Activated T-helper 1 cell treated with anti-CD3 and anti-CD28 coated beads, Interleukin-2, amount 50 U/mL, for 16 hours (primary cell): ENCODE results near the gene TPBGL.
"Not testable (repeated sequence)": the region's sequence is repeated elsewhere in the genome, so short reads cannot be mapped to it uniquely, and the experiment has no call there.

ENCODE experiments used
- DNase-seq, 2 donors: peaks; one replicate each; pipeline ENCODE4 v3.0.0-alpha.2; 2020; ENCODE audit warnings: low read depth in 1 of 2, low spot score in 1 of 2

Gene TPBGL

DNA sequence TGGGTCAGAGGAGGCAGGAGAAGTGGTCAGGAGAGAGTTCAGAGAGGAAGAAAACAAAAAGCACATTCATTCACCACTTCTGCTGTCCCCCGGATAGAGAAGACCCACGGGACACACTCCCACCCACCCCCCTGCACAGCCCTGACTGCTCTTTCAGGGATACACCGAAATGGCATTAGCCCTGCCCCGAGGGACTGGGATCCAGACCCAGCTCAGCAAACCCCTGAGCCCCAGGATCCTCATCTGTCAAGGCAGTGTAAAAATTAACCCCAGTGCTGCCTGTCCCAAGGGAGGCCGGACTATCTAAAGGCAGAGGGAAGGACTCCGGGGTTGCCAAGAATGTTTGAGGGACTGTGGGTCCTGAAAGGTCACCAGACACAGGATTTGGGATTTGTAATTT is 31.2 kb downstream of the TPBGL start:
- no peak for DNase-seq

DNA sequence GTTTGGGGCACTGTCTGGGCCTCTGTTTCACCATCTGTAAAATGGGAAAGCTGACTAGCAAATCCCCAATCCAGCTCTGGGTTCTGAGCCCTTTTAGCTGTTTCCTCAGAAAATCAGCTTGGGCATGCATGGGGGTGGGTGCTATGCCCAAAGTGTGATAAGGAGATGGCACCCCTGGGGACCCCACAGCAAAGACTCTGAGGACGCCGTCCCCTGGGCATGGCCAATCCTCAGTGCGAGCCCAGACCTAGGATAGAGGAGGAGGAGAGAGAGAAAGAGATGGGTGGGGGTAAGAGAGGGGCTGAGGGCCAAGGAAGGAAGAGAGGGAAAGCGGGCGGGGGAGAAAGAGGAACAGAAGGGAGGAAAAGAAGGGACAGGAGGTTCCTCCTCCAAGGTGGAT is 31.8 kb downstream of the TPBGL start:
- DNase-seq, result no peak

DNA sequence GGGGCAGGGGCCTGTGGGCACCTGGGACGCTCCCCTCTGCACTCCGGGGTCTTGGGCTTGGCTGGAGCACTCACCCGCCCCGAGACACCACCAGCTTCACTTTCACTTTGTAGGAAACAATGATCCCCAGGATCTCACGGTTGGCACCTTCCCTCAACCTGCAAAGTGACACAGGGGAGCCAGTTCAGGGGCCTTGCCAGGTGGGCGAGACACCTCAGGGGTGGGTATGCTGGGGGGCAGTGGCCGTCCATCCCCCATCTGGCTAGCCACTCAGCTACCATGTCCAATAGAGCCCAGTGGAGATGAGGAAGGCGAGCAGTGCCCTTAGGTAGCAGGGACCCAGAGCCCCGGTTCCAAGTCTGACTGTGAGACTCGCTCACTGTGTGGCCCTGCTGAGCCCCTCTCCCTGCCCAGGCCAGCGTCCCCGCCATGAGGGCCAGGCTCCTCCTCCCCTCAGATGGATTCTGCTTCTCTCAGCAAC is 32.3 kb downstream of the TPBGL start:
- no peak for DNase-seq

DNA sequence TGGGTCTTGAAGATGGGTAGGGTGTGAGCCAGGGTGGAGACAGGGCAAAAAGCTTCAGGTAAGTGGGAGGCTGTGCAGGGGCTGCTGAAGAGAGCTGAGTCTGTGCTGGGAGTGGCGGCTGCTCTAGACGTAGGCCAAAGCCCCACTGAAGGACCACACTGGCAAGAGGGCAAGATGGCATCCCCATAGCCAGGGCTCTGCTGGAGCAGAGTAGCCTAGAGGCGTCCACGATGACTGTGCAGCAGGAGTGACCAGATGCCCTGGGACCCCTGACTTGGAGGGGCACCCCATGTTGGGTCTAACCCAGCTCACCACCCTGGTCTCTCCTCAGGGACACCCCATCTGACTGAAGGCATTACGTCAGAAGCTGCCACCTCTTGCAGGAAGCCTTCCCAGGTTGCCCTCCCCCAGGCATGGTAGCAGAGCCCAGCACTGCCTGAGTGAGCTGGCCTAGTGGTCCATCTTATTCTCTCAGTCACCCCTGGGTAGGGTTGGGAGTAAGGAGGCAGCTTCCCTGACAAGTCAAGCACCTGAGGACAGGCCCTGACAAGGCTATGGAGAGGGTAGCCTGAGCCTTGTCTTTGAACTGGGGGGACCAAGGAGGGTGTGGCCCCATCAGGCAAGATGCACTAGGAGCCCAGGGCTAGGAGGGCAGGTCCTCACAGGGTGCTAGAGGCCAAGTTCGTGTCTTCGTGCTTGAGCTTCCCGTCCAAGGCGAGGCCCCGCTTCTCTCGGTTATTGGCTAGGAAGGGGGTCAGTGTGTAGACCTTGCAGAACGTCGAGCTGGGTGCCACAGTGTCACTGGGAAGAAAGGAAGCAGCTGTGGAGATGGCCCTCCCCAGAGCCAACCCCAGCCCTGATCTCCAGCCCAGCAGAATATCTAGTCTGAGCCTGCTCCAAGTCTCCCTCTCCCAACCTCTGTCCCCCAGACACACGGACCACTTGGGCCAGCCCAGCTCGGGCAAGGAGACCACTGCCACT is 33.1 kb downstream of the TPBGL start:
- no peak for DNase-seq

DNA sequence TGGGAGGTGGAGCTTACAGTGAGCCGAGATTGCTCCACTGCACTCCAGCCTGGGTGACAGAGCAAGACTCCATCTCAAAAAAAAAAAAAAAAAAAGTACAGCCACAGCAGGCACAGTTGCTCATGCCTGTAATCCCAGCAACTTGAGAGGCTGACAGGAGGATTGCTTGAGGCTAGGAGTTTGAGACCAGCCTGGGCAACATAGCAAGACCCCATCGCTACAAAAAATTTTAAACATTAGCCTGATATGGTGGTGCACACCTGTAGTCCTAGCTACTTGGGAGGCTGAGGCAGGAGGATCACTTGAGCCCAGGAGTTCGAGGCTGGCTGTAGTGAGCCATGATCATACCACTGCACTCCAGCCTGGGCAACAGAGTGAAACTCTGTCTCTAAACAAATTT is 34.1 kb downstream of the TPBGL start:
- DNase-seq, result not testable (repeated sequence)

DNA sequence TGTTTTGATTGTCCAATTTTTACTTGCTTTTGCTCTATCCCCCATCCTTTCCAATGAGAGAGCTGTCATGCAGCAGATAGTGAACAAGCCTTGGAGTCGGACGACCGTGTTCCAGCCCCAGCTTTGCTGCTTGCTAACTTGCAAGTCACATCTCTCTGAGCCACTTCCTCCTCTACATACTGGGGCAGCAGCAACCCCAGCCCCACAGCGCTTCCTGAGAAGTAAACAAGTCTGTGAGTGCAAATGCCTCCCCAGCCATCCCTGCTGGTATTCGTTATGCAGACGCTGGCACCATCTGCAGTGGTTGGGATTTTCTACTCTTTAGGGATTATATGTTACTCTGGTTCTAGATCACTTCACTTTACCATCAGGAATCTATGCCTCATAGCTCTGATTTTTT is 35.0 kb downstream of the TPBGL start:
- peak; percentile 42 to 61 for DNase-seq

DNA sequence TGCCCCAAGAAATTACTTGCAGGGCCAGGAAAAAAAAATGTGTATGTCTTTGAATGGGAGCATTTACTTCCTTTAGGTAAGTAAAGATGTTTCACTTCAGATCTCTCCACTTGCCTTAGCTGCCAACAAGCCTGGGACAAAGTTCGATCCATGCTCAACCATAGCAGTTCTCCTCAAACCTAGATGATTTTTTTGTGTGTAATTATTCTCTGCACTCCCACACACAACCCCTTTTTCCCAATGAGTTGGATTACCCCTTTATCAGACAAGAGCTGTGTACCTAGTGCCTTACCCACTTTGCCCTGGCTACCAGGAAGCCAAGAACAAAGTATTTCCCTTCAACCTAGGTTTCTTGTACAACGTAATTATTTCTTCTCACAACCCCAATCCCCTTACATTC is 35.6 kb downstream of the TPBGL start:
- no peak for DNase-seq

DNA sequence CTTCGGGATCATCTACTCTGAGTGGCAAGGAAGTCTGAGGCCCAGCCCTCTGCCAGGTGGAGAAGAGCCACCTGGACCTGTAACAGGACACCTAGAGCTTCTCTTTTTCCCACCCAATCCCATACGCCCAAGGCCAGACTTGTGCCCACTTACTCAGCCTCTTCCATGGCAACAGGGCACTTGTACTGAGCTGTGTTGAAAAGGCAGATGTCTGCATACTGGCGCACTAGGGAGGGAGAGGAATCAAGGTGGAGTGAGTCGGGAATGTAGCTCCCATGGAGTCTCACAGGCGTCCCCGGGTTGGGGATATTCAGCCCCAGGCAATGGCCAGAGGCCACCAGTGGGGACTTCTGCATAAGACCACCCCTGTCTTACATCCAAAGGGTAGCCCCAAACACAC is 36.1 kb downstream of the TPBGL start:
- DNase-seq, result no peak

DNA sequence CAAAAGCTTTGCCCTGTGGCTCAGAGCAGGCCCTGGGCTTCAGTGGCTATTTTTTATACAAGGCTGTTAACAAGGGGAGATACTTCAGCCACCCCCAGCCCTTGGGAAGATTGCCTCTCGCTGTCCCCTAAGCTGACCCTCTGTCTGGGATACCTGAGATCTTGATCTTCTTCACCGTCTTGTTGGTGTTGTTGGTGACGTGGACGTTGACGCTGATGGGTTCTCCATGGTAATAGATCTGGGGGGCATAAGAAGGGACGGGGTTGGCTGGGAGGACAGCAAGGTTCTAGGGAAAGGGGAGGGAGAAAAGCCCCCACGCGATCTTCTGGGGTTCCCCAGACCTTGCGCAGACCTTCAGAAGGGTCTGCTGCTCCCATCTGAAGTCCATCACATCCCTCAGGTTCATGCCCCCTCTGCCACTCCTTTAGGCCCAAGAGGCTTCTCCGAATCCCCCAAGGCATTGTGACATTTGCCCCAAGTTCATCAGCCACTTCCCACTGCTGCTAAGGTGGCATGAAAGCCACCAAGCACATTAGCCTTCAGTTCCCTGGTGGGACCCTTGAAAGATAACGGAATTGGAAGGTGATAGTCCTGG is 36.7 kb downstream of the TPBGL start:
- no peak for DNase-seq

DNA sequence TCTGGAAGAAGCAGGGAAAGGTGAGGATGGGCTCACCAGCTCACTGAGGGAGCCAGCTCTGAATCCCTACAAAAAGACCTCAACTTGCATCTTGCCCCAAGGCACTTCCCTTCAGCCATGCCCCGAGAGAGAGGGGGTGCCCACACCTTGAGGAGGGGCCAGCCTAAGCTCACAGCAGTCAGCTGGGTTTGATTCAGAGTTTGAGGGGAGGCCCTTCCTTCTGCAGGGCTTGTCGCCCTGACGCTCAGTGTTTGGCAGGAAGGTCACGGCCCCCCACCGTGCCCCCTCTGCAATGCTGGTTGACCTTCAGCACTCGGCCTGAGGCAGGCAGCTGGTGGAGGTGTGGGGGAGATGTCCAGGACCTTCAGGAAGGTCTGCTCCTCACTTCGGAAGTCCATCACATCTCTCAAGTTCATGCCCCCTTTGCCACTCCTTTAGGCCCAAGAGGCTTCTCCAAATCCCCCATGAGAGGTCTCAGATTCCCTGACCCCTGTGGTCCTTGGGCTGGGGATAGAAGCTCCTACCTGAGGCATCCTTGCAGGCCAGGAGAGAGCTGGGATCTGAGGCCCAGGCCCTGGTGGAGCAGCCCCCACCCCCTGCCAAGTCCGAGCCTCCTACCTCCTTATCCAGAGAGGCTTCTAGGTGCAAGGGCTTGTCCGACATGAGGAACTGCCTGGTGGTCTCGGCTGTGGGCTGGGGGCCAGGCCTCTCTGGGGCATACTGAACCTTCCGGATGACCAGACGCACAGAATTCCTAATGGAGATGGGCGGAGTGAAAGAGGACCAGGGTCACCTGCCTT is 37.6 kb downstream of the TPBGL start:
- DNase-seq, result no peak

DNA sequence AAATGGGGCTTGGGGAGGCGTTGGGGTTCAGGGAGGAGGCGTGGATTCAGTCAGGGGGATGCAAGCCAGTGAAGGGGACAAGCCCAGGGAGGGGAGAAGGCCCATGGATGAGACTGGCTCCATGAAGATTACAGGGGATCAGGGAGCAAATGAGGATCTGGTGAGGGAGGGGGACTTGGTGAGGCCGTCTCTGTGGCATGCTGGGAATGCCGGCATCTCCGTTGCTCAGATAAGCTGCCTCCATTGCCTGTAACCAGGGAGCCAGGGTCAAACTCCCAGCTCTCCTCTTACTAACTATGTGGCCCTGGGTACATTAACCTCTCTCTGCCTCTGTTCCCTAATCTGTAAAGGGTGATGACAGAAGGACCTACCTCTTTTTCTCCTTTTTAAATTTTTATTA is 38.7 kb downstream of the TPBGL start:
- no peak for DNase-seq

DNA sequence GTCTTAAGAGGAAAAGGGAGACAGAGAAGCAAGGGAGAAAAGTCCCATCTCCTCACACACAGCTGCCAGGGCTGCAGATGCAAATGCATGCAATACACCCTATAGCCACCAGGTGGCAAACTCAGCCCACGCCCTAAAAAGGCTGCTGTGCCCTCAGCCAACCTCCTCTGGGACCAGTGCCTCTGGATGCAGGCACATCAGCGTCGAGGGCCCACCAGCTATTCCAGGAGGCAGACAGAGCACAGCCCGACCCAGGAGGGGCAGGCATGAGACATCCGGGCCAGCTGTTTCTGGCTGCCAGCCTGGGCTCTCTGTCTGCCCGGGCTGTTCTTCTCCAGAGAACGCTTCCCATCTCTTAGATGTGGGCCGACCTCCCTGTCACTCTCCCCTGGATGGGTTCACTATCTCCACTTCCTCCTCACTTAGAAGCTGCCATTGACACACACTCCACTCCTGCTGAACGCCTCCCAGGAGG is 39.7 kb downstream of the TPBGL start:
- peak; percentile 52 to 63 for DNase-seq

DNA sequence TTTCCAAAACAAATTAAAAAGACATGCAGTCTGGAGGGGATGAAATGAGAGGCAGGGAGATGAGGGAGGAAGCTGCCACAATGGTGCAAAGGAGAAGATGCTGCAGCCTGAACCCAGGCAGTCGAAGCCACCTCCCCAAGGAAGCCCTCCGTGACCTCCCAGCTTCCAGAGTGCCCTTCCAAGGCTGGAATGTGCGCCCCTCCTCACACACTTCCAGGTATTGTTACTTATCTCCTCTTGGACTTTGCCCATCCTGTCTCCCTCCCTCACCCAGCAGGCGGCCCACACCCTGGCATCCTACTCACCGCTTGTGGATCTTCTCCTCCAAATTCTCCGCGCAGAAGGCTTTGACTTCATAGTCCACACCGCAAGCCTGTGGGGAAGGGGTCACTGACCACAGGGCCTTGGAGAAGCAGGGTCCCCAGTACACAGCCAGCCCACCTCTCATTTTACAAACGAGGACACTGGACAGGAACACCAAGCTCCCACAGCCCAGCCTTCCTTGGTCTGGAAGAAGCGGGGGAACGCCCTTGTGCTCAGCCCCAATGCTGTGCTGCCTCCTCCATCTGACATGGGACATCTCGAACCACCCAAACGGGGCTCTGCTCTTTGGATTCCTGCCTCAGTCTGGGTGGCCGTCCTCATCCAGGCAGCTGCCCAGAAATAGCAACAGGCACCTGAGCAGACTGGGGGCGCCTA is 40.3 kb downstream of the TPBGL start:
- DNase-seq, result no peak

DNA sequence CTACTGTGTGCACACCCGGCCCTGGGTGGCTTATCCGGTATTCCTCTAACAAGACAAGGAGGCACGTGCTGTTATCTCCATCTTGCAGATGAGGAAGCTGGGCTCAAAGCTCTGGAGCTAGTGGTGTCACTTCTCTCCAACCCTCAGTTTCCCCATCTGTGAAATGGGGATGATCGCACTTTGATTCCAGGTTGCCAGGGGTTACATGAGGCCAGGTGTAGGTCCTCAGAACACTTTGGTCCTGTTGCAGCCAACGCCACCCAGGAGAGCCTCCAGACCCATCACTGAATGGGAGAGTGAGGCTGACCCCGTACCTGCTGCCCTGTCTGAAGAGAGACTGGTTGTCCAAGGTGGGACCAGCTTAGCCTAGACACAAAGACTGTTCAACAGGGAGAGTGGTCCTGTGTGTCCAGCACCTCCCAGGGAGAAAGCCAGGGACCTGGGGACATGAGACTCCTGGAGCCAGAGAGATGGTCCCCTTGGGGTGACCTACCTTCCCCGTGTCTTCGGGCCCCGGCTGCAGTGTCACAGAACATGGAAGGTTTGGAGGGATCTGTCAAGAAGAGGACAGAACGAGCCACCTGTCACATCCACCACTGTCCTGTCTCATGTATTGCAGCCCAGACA is 41.0 kb downstream of the TPBGL start:
- DNase-seq, result no peak

DNA sequence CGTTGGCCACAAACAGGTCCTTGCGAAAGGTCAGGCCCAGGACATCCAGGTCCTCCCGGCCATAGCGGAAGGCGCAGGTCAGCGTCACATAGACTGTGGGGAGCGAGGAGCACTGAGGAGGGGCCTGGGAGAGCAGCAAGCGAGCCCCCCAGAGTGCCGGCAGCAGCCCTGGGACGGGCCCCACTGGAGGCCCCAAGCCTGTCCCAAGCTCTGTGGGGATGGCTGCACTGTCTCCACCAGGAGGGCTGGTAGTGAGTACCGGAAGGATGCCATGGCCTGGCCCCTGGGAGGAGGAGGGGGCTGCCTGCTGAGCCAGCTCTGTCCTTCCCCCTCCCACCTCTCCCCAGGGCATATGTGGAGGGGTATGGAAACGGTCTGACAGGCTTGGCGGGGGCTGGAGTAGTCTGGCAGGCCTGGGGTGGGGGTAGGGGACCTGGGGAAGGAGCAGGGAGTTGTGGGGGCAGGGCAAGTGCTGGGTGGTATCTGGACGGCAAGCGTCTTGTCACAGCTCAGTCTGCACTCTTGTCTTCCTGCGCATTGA is 42.9 kb downstream of the TPBGL start:
- DNase-seq, result no peak

DNA sequence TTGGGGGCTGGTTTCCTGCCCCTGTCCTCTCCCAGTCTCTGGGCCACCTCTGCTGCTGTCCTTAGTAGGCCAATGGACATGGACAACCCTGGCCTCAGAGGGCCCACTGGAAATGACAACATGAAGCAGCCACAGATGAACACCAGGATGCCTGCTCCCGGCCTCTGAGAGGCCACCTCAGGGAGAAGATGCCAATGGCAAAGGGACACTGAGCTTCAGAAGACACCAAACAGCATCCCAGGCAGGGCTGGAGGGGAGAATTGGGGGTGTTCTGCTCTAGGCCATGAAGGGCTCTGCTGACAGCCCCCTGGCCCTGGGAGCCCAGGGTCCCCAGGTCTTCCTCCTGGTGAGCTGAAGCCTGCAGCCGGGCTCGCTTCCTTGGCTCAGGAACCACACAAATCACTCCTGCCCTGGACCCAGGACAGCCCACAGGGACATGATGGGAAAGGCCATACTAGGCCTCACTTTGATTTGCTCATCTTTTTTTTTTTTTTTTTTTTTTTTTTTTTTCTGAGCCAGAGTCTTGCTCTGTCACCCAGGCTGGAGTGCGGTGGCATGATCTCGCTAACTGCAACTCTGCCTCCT is 45.3 kb downstream of the TPBGL start:
- no peak for DNase-seq

DNA sequence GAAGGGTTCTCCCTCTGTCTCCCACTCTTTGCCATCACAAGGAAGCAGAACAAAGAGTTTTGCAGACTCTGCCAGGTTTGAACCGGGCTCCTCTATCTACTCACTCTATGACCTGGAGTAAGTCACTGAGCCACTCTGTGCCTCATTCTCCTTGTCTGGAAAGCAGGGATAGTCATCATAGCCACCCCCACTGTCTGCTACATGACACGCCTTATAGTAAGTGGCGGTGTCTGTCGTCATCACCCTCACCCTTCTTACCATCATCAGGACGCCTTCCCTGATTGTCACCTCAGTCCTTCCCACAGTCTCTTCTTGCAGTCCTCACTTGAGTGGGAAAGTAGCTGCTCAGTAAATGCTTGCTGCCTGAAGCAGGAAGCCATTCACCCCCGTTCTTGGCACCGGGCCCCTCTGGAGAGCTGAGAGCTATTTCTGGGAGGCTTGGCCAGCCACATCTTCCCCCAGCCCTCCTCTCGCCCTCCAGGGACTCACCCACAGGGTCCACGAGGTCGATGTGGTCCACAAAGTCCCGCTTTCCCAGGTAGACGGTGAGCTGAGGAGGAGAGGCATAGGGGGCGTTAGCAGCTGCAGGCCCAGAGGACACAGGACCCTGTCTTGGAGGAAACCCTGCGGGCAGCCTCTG is 46.4 kb downstream of the TPBGL start:
- DNase-seq, result no peak

DNA sequence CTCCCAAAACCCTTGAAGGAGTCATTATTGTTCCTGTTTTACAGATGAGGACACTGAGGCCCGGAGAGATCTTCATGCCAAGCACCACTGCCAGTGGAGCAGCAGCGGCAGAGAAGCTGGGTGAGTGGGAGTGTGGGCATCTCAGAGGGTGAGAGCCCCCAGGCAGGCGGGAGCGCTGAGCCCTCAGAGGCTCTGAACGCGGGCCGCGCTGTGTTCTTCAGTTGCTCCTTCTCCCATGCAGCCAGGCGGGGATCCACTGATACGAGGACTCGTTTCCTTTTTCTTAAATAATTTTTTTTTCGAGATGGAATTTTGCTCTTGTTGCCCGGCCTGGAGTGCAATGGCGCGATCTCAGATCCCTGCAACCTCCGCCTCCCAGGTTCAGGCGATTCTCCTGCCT is 47.0 kb downstream of the TPBGL start:
- DNase-seq, result no peak

DNA sequence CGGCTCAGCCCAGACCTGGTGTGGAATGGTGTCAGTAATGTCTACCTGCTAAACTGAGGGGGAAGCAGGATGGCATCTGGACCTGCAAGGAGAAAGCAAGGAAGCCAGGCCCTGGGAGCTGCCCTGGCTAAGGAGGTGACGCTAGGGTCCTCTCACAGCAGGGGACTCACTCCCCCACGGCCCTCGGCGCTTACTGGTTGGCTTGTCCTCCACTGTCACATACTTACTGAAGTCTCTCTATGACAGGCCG is 48.9 kb downstream of the TPBGL start:
- DNase-seq, result no peak

DNA sequence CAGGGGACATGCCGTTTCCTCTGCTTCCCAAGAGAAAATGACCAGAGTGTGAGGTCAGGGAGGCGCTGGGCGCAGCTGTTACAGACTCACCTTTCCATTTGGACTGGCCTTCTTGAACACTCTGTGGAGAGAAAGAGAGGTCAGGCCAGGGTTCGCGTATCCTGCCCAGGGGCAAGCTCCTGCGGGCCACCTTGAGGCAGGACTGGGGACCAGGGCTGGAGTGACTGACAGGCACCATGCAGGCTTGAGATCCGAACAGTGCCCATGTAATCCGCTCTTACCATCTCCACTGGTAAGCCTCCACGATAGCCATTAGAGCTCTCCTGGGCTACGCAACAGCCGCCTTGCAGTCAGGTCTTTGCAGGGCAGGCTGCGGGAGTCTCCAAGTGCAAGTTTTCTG is 49.3 kb downstream of the TPBGL start:
- no peak for DNase-seq
